HCT116 (cell line): ENCODE measurements around the gene AKT1. TPM values are rescaled to one million over a fixed set of nuclear protein-coding genes. Genes with fewer than 3 reads are reported as not detected.

ENCODE experiments used
- ATAC-seq: fragments of 200-7000 bp; cut with Tn5 transposase; 2 replicates; pipeline ENCODE4 v1.9.1; 2020; ENCODE audit warnings: mild to moderate bottlenecking, moderate library complexity
- BruUV-seq: library from RNA; stranded (reverse); fragments of 400-500 nt; replicated peaks from 2 replicates; lab custom pipeline; 2021; lab: Mats Ljungman, UMichigan
- CTCF ChIA-PET: fragments of 300-600 bp; sonication (Branson Sonifier 250); formaldehyde crosslinking; loops from one replicate; lab custom pipeline; 2021; ENCODE audit warnings: antibody characterized with exemption; lab: Charles Lee
- POLR2A ChIA-PET: fragments of 300-600, 350-600 bp; sonication (Branson Sonifier 250); formaldehyde crosslinking; loops from one replicate; lab custom pipeline; 2021; ENCODE audit warnings: antibody characterized with exemption; lab: Charles Lee
- RAD21 ChIA-PET, 2 experiments: fragments of 300-600 bp; sonication (Branson Sonifier 250); formaldehyde crosslinking; loops; one replicate each; lab custom pipeline; 2023; ENCODE audit warnings: low total read pairs in 2 of 2; ENCODE audit not compliant: uncharacterized antibody in 2 of 2, unreplicated experiment in 2 of 2, low non-redundant PET in 1 of 2; lab: Charles Lee
- DNase-seq: peaks from one replicate; pipeline ENCODE4 v3.0.0-alpha.2; 2010; ENCODE audit warnings: low read depth, low spot score
- H2AFZ ChIP-seq: fragments of 200-600 bp; shearing (Covaris generic), sonication (generic); 2 replicates; pipeline ENCODE4 v1.6.1; 2017; ENCODE audit warnings: low read depth, mixed run types, mixed read lengths, antibody characterized with exemption, low read length; ENCODE audit not compliant: poor library complexity, severe bottlenecking
- H3K27ac ChIP-seq: 2 replicates; pipeline ENCODE4 v1.5.1; 2012; ENCODE audit warnings: low read depth, low read length
- H3K27me3 ChIP-seq: fragments of 200-600 bp; sonication (generic); 2 replicates; pipeline ENCODE4 v1.6.1; 2016; ENCODE audit warnings: mixed run types, low read length, mixed read lengths; ENCODE audit not compliant: insufficient read depth
- H3K36me3 ChIP-seq, 2 experiments: fragments of 200-500 bp in 1 of 2; fragments of 200-600 bp in 1 of 2; sonication (Bioruptor generic) in 1 of 2; sonication (generic) in 1 of 2; 2 replicates each; pipeline versions ENCODE4 v1.5.1 to v1.6.1; 2014 to 2016; ENCODE audit warnings: low read length in 2 of 2, inconsistent platforms in 1 of 2, mixed read lengths in 1 of 2, mixed run types in 1 of 2; ENCODE audit not compliant: insufficient read depth in 2 of 2, control insufficient read depth in 1 of 2
- H3K4me1 ChIP-seq, 2 experiments: fragments of 200-600 bp in 1 of 2; sonication (generic) in 1 of 2; 2 replicates each; pipeline versions ENCODE4 v1.5.1 to v1.6.1; 2012 to 2017; ENCODE audit warnings: low read length in 2 of 2, inconsistent platforms in 1 of 2, mild to moderate bottlenecking in 1 of 2, mixed read lengths in 1 of 2, mixed run types in 1 of 2, moderate library complexity in 1 of 2; ENCODE audit not compliant: insufficient read depth in 2 of 2, control insufficient read depth in 1 of 2
- H3K4me2 ChIP-seq: fragments of 200-600 bp; sonication (generic); 2 replicates; pipeline ENCODE4 v1.6.1; 2017; ENCODE audit warnings: mixed run types, low read length, mixed read lengths
- H3K4me3 ChIP-seq, 2 experiments: fragments of 200-600 bp in 1 of 2; sonication (generic) in 1 of 2; replicated peaks in 1 of 2; 2 replicates each; pipeline ENCODE4 v1.5.1; 2011 to 2016; ENCODE audit warnings: low read length in 2 of 2, control low read depth in 1 of 2, low read depth in 1 of 2, mild to moderate bottlenecking in 1 of 2, mixed read lengths in 1 of 2, mixed run types in 1 of 2
- H3K79me2 ChIP-seq: fragments of 200-600 bp; sonication (generic); 2 replicates; pipeline ENCODE4 v1.6.1; 2017; ENCODE audit warnings: mild to moderate bottlenecking, mixed run types, low read length, moderate library complexity, mixed read lengths; ENCODE audit not compliant: insufficient read depth
- H3K9ac ChIP-seq: fragments of 200-600 bp; sonication (generic); 2 replicates; pipeline ENCODE4 v1.6.1; 2016; ENCODE audit warnings: low read length, mixed read lengths
- H3K9me2 ChIP-seq: fragments of 200-600 bp; sonication (generic), shearing (Covaris generic); 2 replicates; pipeline ENCODE4 v1.6.1; 2017; ENCODE audit warnings: mixed run types, mild to moderate bottlenecking, moderate library complexity; ENCODE audit not compliant: insufficient read depth
- H3K9me3 ChIP-seq, 2 experiments: fragments of 200-500 bp in 1 of 2; fragments of 200-600 bp in 1 of 2; sonication (Bioruptor generic) in 1 of 2; sonication (generic) in 1 of 2; 2 replicates each; pipeline ENCODE4 v1.6.1; 2014 to 2017; ENCODE audit warnings: low read length in 2 of 2, mixed read lengths in 2 of 2, inconsistent platforms in 1 of 2, low read depth in 1 of 2, mild to moderate bottlenecking in 1 of 2, mixed run types in 1 of 2, moderate library complexity in 1 of 2; ENCODE audit not compliant: control insufficient read depth in 1 of 2, insufficient read depth in 1 of 2
- H4K20me1 ChIP-seq: fragments of 200-600 bp; sonication (generic), shearing (Covaris generic); 2 replicates; pipeline ENCODE4 v1.6.1; 2017; ENCODE audit warnings: mixed run types, mild to moderate bottlenecking, moderate library complexity; ENCODE audit not compliant: insufficient read depth
- CBX3 ChIP-seq: IDR thresholded peaks from 2 replicates; pipeline ENCODE4 v1.6.1; 2012; ENCODE audit warnings: low read depth
- ELF1 ChIP-seq: IDR thresholded peaks from 2 replicates; pipeline ENCODE4 v1.6.1; 2012; ENCODE audit warnings: low read depth, borderline replicate concordance
- EZH2phosphoT487 ChIP-seq: fragments of 200-600 bp; IDR thresholded peaks from 2 replicates; pipeline ENCODE4 v1.6.1; 2018; ENCODE audit warnings: antibody characterized with exemption, borderline replicate concordance
- POLR2AphosphoS5 ChIP-seq: IDR thresholded peaks from 2 replicates; pipeline ENCODE4 v1.6.1; 2011; ENCODE audit warnings: mild to moderate bottlenecking, low read depth, low read length, moderate library complexity
- RAD21 ChIP-seq: IDR thresholded peaks from 2 replicates; pipeline ENCODE4 v1.6.1; 2012; ENCODE audit warnings: low read depth, mild to moderate bottlenecking
- SIN3A ChIP-seq: IDR thresholded peaks from 2 replicates; pipeline ENCODE4 v1.6.1; 2012; ENCODE audit warnings: low read depth
- SP1 ChIP-seq: IDR thresholded peaks from 2 replicates; pipeline ENCODE4 v1.6.1; 2012; ENCODE audit warnings: low read depth
- YY1 ChIP-seq: IDR thresholded peaks from 2 replicates; pipeline ENCODE4 v1.6.1; 2011; ENCODE audit warnings: low read length, low read depth, moderate library complexity, mild to moderate bottlenecking; ENCODE audit not compliant: insufficient replicate concordance; ENCODE audit errors: extremely low read depth
- ZFX ChIP-seq: fragments of 450-650 bp; IDR thresholded peaks from 2 replicates; pipeline ENCODE4 v1.6.1; 2017
- intact Hi-C: fragments of 100-400 bp; cut with micrococcal nuclease; formaldehyde crosslinking; loops from 2 replicates; pipeline ENCODE4 v1.10.0; 2022
- total RNA-seq: library from RNA; stranded (reverse); gene quantifications from one replicate; pipeline ENCODE4 v1.2.1, GENCODE V29; 2021; ENCODE audit not compliant: unreplicated experiment
- TF ChIP-seq, protein P1 (sequence below): IDR thresholded peaks from 2 replicates; pipeline ENCODE4 v1.6.1; 2011; ENCODE audit warnings: mild to moderate bottlenecking, low read length, moderate library complexity; ENCODE audit not compliant: insufficient replicate concordance; ENCODE audit errors: extremely low read depth

The AKT1 gene
- total RNA-seq, 1 experiment from 2014 or later = 152 TPM

GRCh38 chr14:104821971-104822608 is 26.5 kb upstream of the AKT1 start:
- Histone ChIP-seq H3K9me2 (no peaks in the 10 kb centered on the region), H4K20me1 (no peaks in the 10 kb centered on the region), H3K27me3 (no peaks in the 10 kb centered on the region), H3K9ac (no peak overlapping the region), H3K27ac (no peak overlapping the region), H3K4me3 (no peak overlapping the region), H3K4me2 (no peak overlapping the region), H2AFZ (no peak overlapping the region), H3K9me3 (peaks cover 0 to 7% of the 10 kb centered on the region in 2 experiments; a peak in 1 of 4 replicates), H3K36me3 (no peaks in the 10 kb centered on the region), H3K4me1 (peaks cover 19 to 26% of the 10 kb centered on the region in 2 experiments), H3K79me2 (peaks cover under 1% of the 10 kb centered on the region)
- POLR2A ChIA-PET = interaction anchor here (1.0 kb wide), 1 partner anchor 69 kb away, joined by 4 read pairs; the partner anchor contains the start of gene SIVA1
- intact Hi-C loops = no loop called here
- DNase-seq = no peak
- CTCF ChIA-PET = no interaction called here
- ATAC-seq = no peak
- BruUV-seq = no TSS peak
- RAD21 ChIA-PET = no interaction called here
- TF ChIP-seq SIN3A = no peak
- TF ChIP-seq SP1 = no peak
- no peak for TF ChIP-seq CBX3
- no peak for TF ChIP-seq EZH2phosphoT487
- TF ChIP-seq YY1 = no peak
- no peak for TF ChIP-seq ELF1
- TF ChIP-seq RAD21 = no peak
- no peak for TF ChIP-seq POLR2AphosphoS5
- TF ChIP-seq ZFX = no peak
- TF ChIP-seq, protein P1, sequence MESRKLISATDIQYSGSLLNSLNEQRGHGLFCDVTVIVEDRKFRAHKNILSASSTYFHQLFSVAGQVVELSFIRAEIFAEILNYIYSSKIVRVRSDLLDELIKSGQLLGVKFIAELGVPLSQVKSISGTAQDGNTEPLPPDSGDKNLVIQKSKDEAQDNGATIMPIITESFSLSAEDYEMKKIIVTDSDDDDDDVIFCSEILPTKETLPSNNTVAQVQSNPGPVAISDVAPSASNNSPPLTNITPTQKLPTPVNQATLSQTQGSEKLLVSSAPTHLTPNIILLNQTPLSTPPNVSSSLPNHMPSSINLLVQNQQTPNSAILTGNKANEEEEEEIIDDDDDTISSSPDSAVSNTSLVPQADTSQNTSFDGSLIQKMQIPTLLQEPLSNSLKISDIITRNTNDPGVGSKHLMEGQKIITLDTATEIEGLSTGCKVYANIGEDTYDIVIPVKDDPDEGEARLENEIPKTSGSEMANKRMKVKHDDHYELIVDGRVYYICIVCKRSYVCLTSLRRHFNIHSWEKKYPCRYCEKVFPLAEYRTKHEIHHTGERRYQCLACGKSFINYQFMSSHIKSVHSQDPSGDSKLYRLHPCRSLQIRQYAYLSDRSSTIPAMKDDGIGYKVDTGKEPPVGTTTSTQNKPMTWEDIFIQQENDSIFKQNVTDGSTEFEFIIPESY = no peak
